ENCODE measurements around the gene MBOAT2. TPM values are rescaled to one million over a fixed set of nuclear protein-coding genes. Genes with fewer than 3 reads are reported as not detected.

The MBOAT2 gene
- total RNA-seq, 1 experiment from 2014 or later: 16.8 TPM

GRCh38 chr2:8863331-8863953 lies 140.0 kb downstream of the MBOAT2 start:
- Histone ChIP-seq H3K27me3 (ENCODE audit: insufficient read depth, low read length) (no peaks in the 10 kb centered on the region), H3K9ac (ENCODE audit: low read length) (no peak overlapping the region), H3K4me3 (replicated peaks in 1 of 2; ENCODE audit: low read depth in 1 of 2, low read length in 2 of 2) (no peak overlapping the region), H4K20me1 (ENCODE audit: insufficient read depth) (no peaks in the 10 kb centered on the region), H3K9me2 (ENCODE audit: insufficient read depth) (no peaks in the 10 kb centered on the region), H3K4me1 (ENCODE audit: control insufficient read depth in 1 of 2, insufficient read depth in 2 of 2, low read length in 2 of 2) (no peaks in the 10 kb centered on the region), H3K9me3 (ENCODE audit: control insufficient read depth in 1 of 2, insufficient read depth in 1 of 2, low read depth in 1 of 2, low read length in 2 of 2) (no peaks in the 10 kb centered on the region), H3K36me3 (ENCODE audit: control insufficient read depth in 1 of 2, insufficient read depth in 2 of 2, low read length in 2 of 2) (no peaks in the 10 kb centered on the region), H3K27ac (ENCODE audit: low read depth, low read length) (no peak overlapping the region), H3K4me2 (ENCODE audit: low read length) (no peak overlapping the region), H2AFZ (ENCODE audit: low read depth, low read length, poor library complexity, severe bottlenecking) (no peak overlapping the region), H3K79me2 (ENCODE audit: insufficient read depth, low read length) (no peaks in the 10 kb centered on the region)
- intact Hi-C loops (cut with micrococcal nuclease): no loop called here
- CTCF ChIA-PET: no interaction called here
- ATAC-seq (no peak), DNase-seq (ENCODE audit: low read depth, low spot score) (no peak)
- POLR2A ChIA-PET: no interaction called here
- TF ChIP-seq SRF (IDR thresholded peaks at IDR 0.05; ENCODE audit: low read depth) (no peak), RAD21 (IDR thresholded peaks at IDR 0.05; ENCODE audit: low read depth) (no peak), CEBPB (IDR thresholded peaks at IDR 0.05; ENCODE audit: low read depth) (no peak), CBX3 (IDR thresholded peaks at IDR 0.05; ENCODE audit: low read depth) (no peak), SP1 (IDR thresholded peaks at IDR 0.05; ENCODE audit: low read depth) (no peak), ZBTB33 (IDR thresholded peaks at IDR 0.05; ENCODE audit: extremely low read depth, insufficient replicate concordance, low read length) (no peak), REST (IDR thresholded peaks at IDR 0.05; ENCODE audit: low read depth) (no peak), ZFX (IDR thresholded peaks at IDR 0.05) (no peak), SIN3A (IDR thresholded peaks at IDR 0.05; ENCODE audit: low read depth) (no peak), ATF3 (IDR thresholded peaks at IDR 0.05) (no peak), EGR1 (IDR thresholded peaks at IDR 0.05; ENCODE audit: low read depth) (no peak), ZNF274 (IDR thresholded peaks at IDR 0.05; ENCODE audit: low read depth, low read length) (no peak), EZH2 (IDR thresholded peaks at IDR 0.05) (no peak), EZH2phosphoT487 (IDR thresholded peaks at IDR 0.05; ENCODE audit: borderline replicate concordance) (no peak), ELF1 (IDR thresholded peaks at IDR 0.05; ENCODE audit: borderline replicate concordance, low read depth) (no peak), POLR2AphosphoS5 (IDR thresholded peaks at IDR 0.05; ENCODE audit: low read depth, low read length) (no peak), TCF7L2 (IDR thresholded peaks at IDR 0.05; ENCODE audit: borderline replicate concordance, extremely low read depth, insufficient read depth, insufficient read length) (no peak), CTCF (IDR thresholded peaks at IDR 0.05 in 2 of 3, conservative IDR thresholded peaks at IDR 0.05 in 1 of 3; ENCODE audit: borderline replicate concordance in 1 of 3, insufficient read depth in 1 of 3, low read depth in 2 of 3, low read length in 2 of 3) (no peak)
- BruUV-seq (replicated peaks): no TSS peak
- RAD21 ChIA-PET (ENCODE audit: low non-redundant PET in 1 of 2, low total read pairs in 2 of 2, uncharacterized antibody in 2 of 2, unreplicated experiment in 2 of 2): no interaction called here

Data from HCT116 (cell line).